Liver (tissue), 9 donors: ENCODE results near the gene CDH23. TPM values are rescaled to one million over a fixed set of nuclear protein-coding genes. Genes with fewer than 3 reads are reported as not detected.

Source experiments
- DNase-seq: peaks from one replicate; pipeline ENCODE4 v3.0.0-alpha.2; 2017; ENCODE audit warnings: low spot score
- H3K27ac ChIP-seq, 2 donors: one replicate each; pipeline ENCODE4 v1.7.0; 2013; ENCODE audit warnings: inconsistent platforms in 2 of 2, low read length in 2 of 2, control low read depth in 1 of 2, low read depth in 1 of 2, mild to moderate bottlenecking in 1 of 2
- H3K27me3 ChIP-seq, 4 donors: one replicate each; pipeline versions ENCODE4 v1.6.1 to v1.7.0; 2013; ENCODE audit warnings: low read length in 3 of 4, inconsistent platforms in 1 of 4, mild to moderate bottlenecking in 1 of 4, moderate library complexity in 1 of 4; ENCODE audit not compliant: control insufficient read depth in 4 of 4, insufficient read depth in 4 of 4
- H3K36me3 ChIP-seq, 4 donors: one replicate each; pipeline versions ENCODE4 v1.6.1 to v1.7.0; 2013; ENCODE audit warnings: low read length in 3 of 4, mild to moderate bottlenecking in 3 of 4, low read depth in 1 of 4, moderate library complexity in 1 of 4; ENCODE audit not compliant: control insufficient read depth in 4 of 4, insufficient read depth in 3 of 4
- H3K4me1 ChIP-seq, 4 donors: one replicate each; pipeline versions ENCODE4 v1.6.1 to v1.7.0; 2013; ENCODE audit warnings: low read length in 3 of 4, mild to moderate bottlenecking in 3 of 4, moderate library complexity in 1 of 4; ENCODE audit not compliant: control insufficient read depth in 4 of 4, insufficient read depth in 4 of 4
- H3K4me3 ChIP-seq, 3 donors: one replicate each; pipeline versions ENCODE4 v1.6.1 to v1.7.0; 2013; ENCODE audit warnings: low read length in 3 of 3, control low read depth in 1 of 3, low read depth in 1 of 3, mild to moderate bottlenecking in 1 of 3
- H3K9ac ChIP-seq, 2 donors: one replicate each; pipeline ENCODE4 v1.7.0; 2013; ENCODE audit warnings: low read length in 2 of 2, mild to moderate bottlenecking in 2 of 2, moderate library complexity in 2 of 2, control low read depth in 1 of 2, low read depth in 1 of 2
- H3K9me3 ChIP-seq, 4 donors: one replicate each; pipeline versions ENCODE4 v1.6.1 to v1.7.0; 2013; ENCODE audit warnings: low read length in 3 of 4; ENCODE audit not compliant: control insufficient read depth in 4 of 4
- ATF3 ChIP-seq: IDR thresholded peaks from 2 replicates; pipeline ENCODE4 v1.6.1; 2016; ENCODE audit warnings: antibody characterized with exemption
- EGR1 ChIP-seq, 2 donors: IDR thresholded peaks; 2 replicates each; pipeline ENCODE4 v1.6.1; 2016 to 2018; ENCODE audit warnings: antibody characterized with exemption in 2 of 2, low read depth in 2 of 2
- FOXA1 ChIP-seq: IDR thresholded peaks from 2 replicates; pipeline ENCODE4 v1.6.1; 2016; ENCODE audit warnings: antibody characterized with exemption
- FOXA2 ChIP-seq: IDR thresholded peaks from 2 replicates; pipeline ENCODE4 v1.6.1; 2016; ENCODE audit warnings: antibody characterized with exemption
- GABPA ChIP-seq, 2 donors: IDR thresholded peaks in 1 of 2; conservative IDR thresholded peaks in 1 of 2; 2 replicates each; pipeline ENCODE4 v1.6.1; 2016; ENCODE audit warnings: antibody characterized with exemption in 2 of 2, mild to moderate bottlenecking in 1 of 2, moderate library complexity in 1 of 2
- HNF4A ChIP-seq, 2 donors: conservative IDR thresholded peaks; 2 replicates each; pipeline ENCODE4 v1.6.1; 2016; ENCODE audit warnings: antibody characterized with exemption in 2 of 2, mild to moderate bottlenecking in 2 of 2
- HNF4G ChIP-seq: IDR thresholded peaks from 2 replicates; pipeline ENCODE4 v1.6.1; 2016; ENCODE audit warnings: antibody characterized with exemption
- JUND ChIP-seq, 2 donors: IDR thresholded peaks; 2 replicates each; pipeline ENCODE4 v1.6.1; 2016; ENCODE audit warnings: antibody characterized with exemption in 2 of 2
- NR2F2 ChIP-seq: IDR thresholded peaks from 2 replicates; pipeline ENCODE4 v1.6.1; 2016; ENCODE audit warnings: antibody characterized with exemption
- RAD21 ChIP-seq, 2 donors: IDR thresholded peaks; 2 replicates each; pipeline ENCODE4 v1.6.1; 2016; ENCODE audit warnings: antibody characterized with exemption in 2 of 2, mild to moderate bottlenecking in 2 of 2
- RXRA ChIP-seq, 2 donors: IDR thresholded peaks; 2 replicates each; pipeline ENCODE4 v1.6.1; 2017 to 2018; ENCODE audit warnings: antibody characterized with exemption in 2 of 2, mild to moderate bottlenecking in 1 of 2
- SP1 ChIP-seq: IDR thresholded peaks from 2 replicates; pipeline ENCODE4 v1.6.1; 2018; ENCODE audit warnings: antibody characterized with exemption, mild to moderate bottlenecking
- TAF1 ChIP-seq: conservative IDR thresholded peaks from 2 replicates; pipeline ENCODE4 v1.6.1; 2016; ENCODE audit warnings: antibody characterized with exemption, mild to moderate bottlenecking
- YY1 ChIP-seq: IDR thresholded peaks from 2 replicates; pipeline ENCODE4 v1.6.1; 2016; ENCODE audit warnings: antibody characterized with exemption, mild to moderate bottlenecking
- WGBS: extraction: QIAGEN DNeasy Blood & Tissue Kit; methylation state at CpG from one replicate; pipeline ENCODE4 v1.1.7; 2013; 5-methylcytosine and 5-hydroxymethylcytosine counted together
- polyA plus RNA-seq, 2 donors: library from polyadenylated mRNA; stranded (reverse) in 1 of 2; unstranded in 1 of 2; fragments of 200-250 nt in 1 of 2; fragments of >200 nt in 1 of 2; fragmentation: Nextera tagmentation in 1 of 2; extraction: Ambion mirVana in 1 of 2; gene quantifications; one replicate each; pipeline versions ENCODE4 v1.2.1 to v1.2.3, GENCODE V29; 2013 to 2015
- total RNA-seq, 2 donors: library from RNA; depleted of rRNA; stranded (reverse); fragments of >200 nt; gene quantifications; one replicate each; pipeline ENCODE4 v1.2.3, GENCODE V29; 2014
- TF ChIP-seq, protein P1 (sequence below): fragments of 150-350 bp; IDR thresholded peaks from 2 replicates; pipeline ENCODE4 v1.5.1; 2017; ENCODE audit warnings: improper control_type of control experiment, low read depth, low read length; ENCODE audit not compliant: missing input control
- TF ChIP-seq, protein P2 (sequence below): IDR thresholded peaks from 2 replicates; pipeline ENCODE4 v1.6.1; 2016; ENCODE audit warnings: antibody characterized with exemption
- donor health status: healthy.
- donor health status: healthy.
- donor health status: healthy.
- donor health status: healthy.
- donor health status: healthy.

CDH23 gene
- total and polyA plus RNA-seq, 4 donors: 1.5 to 4.7 (median 3.4) TPM

DNA sequence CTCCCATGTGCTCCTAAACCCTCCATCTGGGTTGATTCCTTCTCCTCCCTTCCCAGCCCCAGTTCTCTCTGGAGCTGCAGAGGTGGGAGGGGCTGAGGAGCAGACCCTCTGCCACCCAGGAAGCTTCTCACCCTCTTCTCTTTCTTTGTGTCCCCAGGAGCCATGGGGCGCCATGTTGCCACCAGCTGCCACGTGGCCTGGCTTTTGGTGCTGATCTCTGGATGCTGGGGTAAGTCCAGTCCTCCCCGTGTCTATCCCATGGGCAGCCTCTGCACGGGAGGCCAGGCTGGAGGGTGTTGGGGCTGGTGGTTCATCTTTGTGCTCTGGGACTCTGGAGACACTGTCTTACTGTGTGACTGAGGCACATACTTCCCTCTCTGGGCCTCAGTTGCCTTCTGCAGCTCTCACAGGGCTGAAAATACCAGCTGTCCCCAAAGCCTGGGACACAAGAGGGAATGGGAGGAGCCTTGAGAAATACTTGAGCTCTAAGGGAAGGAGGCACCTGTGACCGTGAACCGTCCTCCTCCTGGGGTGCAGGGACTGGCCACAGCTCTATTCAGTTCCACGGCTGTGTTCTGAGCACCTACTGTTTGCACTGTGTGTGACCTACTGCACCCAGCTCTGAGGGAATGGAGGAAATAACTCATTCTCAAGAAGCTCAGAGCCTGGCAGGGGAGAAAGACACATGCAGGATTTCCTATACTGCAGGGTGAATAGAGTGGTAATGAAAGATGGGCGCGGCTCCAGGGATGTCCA lies 43.1 kb downstream of the CDH23 start:
- H3K27me3 ChIP-seq: no peaks in the 10 kb centered on the region
- H3K4me3 ChIP-seq: no peak overlapping the region
- no peaks in the 10 kb centered on the region for H3K36me3 ChIP-seq
- H3K4me1 ChIP-seq: no peaks in the 10 kb centered on the region
- DNase-seq: no peak
- H3K27ac ChIP-seq: no peak overlapping the region
- TF ChIP-seq ATF3: no peak
- no peak for TF ChIP-seq RAD21 (IDR thresholded peaks at IDR 0.05)
- TF ChIP-seq SP1: no peak
- no peak for TF ChIP-seq YY1
- TF ChIP-seq HNF4A (conservative IDR thresholded peaks at IDR 0.05): no peak
- no peak for TF ChIP-seq NR2F2
- TF ChIP-seq FOXA2: no peak
- no peak for TF ChIP-seq FOXA1
- TF ChIP-seq TAF1: no peak
- no peak for TF ChIP-seq GABPA (IDR thresholded peaks at IDR 0.05 in 1 of 2, conservative IDR thresholded peaks at IDR 0.05 in 1 of 2)
- 92% methylated on average over 9 of the region's 9 CpGs for whole genome bisulfite sequencing
- no peak overlapping the region for H3K9ac ChIP-seq
- H3K9me3 ChIP-seq: no peaks in the 10 kb centered on the region

GRCh38 chr10:71440506-71441035 lies 43.9 kb downstream of the CDH23 start:
- Histone ChIP-seq H3K4me1 (no peaks in the 10 kb centered on the region), H3K36me3 (no peaks in the 10 kb centered on the region), H3K27me3 (no peaks in the 10 kb centered on the region), H3K27ac (no peak overlapping the region), H3K4me3 (no peak overlapping the region), H3K9me3 (no peaks in the 10 kb centered on the region), H3K9ac (no peak overlapping the region)
- no peak for DNase-seq
- TF ChIP-seq FOXA1 (no peak), SP1 (no peak), ATF3 (no peak), HNF4G (no peak), RAD21 (IDR thresholded peaks at IDR 0.05) (no peak), TAF1 (no peak), EGR1 (IDR thresholded peaks at IDR 0.05; ENCODE audit: low read depth in 2 of 2) (no peak), NR2F2 (no peak), JUND (IDR thresholded peaks at IDR 0.05) (no peak), FOXA2 (no peak), RXRA (IDR thresholded peaks at IDR 0.05) (no peak), GABPA (IDR thresholded peaks at IDR 0.05 in 1 of 2, conservative IDR thresholded peaks at IDR 0.05 in 1 of 2) (no peak), HNF4A (conservative IDR thresholded peaks at IDR 0.05) (no peak)
- TF ChIP-seq, protein P1, sequence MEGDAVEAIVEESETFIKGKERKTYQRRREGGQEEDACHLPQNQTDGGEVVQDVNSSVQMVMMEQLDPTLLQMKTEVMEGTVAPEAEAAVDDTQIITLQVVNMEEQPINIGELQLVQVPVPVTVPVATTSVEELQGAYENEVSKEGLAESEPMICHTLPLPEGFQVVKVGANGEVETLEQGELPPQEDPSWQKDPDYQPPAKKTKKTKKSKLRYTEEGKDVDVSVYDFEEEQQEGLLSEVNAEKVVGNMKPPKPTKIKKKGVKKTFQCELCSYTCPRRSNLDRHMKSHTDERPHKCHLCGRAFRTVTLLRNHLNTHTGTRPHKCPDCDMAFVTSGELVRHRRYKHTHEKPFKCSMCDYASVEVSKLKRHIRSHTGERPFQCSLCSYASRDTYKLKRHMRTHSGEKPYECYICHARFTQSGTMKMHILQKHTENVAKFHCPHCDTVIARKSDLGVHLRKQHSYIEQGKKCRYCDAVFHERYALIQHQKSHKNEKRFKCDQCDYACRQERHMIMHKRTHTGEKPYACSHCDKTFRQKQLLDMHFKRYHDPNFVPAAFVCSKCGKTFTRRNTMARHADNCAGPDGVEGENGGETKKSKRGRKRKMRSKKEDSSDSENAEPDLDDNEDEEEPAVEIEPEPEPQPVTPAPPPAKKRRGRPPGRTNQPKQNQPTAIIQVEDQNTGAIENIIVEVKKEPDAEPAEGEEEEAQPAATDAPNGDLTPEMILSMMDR: no peak
- TF ChIP-seq, protein P2, sequence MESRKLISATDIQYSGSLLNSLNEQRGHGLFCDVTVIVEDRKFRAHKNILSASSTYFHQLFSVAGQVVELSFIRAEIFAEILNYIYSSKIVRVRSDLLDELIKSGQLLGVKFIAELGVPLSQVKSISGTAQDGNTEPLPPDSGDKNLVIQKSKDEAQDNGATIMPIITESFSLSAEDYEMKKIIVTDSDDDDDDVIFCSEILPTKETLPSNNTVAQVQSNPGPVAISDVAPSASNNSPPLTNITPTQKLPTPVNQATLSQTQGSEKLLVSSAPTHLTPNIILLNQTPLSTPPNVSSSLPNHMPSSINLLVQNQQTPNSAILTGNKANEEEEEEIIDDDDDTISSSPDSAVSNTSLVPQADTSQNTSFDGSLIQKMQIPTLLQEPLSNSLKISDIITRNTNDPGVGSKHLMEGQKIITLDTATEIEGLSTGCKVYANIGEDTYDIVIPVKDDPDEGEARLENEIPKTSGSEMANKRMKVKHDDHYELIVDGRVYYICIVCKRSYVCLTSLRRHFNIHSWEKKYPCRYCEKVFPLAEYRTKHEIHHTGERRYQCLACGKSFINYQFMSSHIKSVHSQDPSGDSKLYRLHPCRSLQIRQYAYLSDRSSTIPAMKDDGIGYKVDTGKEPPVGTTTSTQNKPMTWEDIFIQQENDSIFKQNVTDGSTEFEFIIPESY: no peak
- WGBS: 89% methylated on average over 9 of the region's 9 CpGs
